H9 (cell line): ENCODE results near the gene BDP1. TPM values are rescaled to one million over a fixed set of nuclear protein-coding genes. Genes with fewer than 3 reads are reported as not detected.
"Not testable (repeated sequence)": the region's sequence is repeated elsewhere in the genome, so short reads cannot be mapped to it uniquely, and the experiment has no call there.

Experiments used
- DNase-seq: peaks from one replicate; pipeline ENCODE4 v3.0.0-alpha.2; 2017
- H2AFZ ChIP-seq: one replicate; pipeline ENCODE4 v1.6.1; 2013; ENCODE audit warnings: mild to moderate bottlenecking, low read length, control low read depth, moderate library complexity
- H2AK5ac ChIP-seq: 2 replicates; pipeline ENCODE4 v1.6.1; 2013; ENCODE audit warnings: low read length, control low read depth, mixed read lengths; ENCODE audit not compliant: insufficient read length
- H2BK120ac ChIP-seq: one replicate; pipeline ENCODE4 v1.6.1; 2013; ENCODE audit warnings: low read depth, mild to moderate bottlenecking, low read length, control low read depth, inconsistent platforms; ENCODE audit not compliant: poor library complexity, severe bottlenecking
- H2BK12ac ChIP-seq: 2 replicates; pipeline ENCODE4 v1.6.1; 2013; ENCODE audit warnings: low read length, control low read depth, mixed read lengths, low read depth; ENCODE audit not compliant: insufficient read length
- H2BK15ac ChIP-seq: 2 replicates; pipeline ENCODE4 v1.6.1; 2013; ENCODE audit warnings: low read depth, low read length, control low read depth
- H2BK20ac ChIP-seq: one replicate; pipeline ENCODE4 v1.6.1; 2013; ENCODE audit warnings: low read depth, mild to moderate bottlenecking, low read length, control low read depth, inconsistent platforms; ENCODE audit not compliant: poor library complexity, severe bottlenecking
- H2BK5ac ChIP-seq: 2 replicates; pipeline ENCODE4 v1.6.1; 2013; ENCODE audit warnings: low read length, control low read depth, mixed read lengths; ENCODE audit not compliant: insufficient read length
- H3K14ac ChIP-seq: 2 replicates; pipeline ENCODE4 v1.6.1; 2013; ENCODE audit warnings: low read length, control low read depth; ENCODE audit not compliant: insufficient read depth
- H3K18ac ChIP-seq: 2 replicates; pipeline ENCODE4 v1.6.1; 2013; ENCODE audit warnings: low read depth, mild to moderate bottlenecking, mixed read lengths, low read length, control low read depth; ENCODE audit not compliant: insufficient read length
- H3K23ac ChIP-seq: 2 replicates; pipeline ENCODE4 v1.6.1; 2013; ENCODE audit warnings: low read length, control low read depth, mixed read lengths, low read depth; ENCODE audit not compliant: insufficient read length
- H3K23me2 ChIP-seq: 2 replicates; pipeline ENCODE4 v1.6.1; 2013; ENCODE audit warnings: low read depth, mild to moderate bottlenecking, mixed read lengths, low read length, control low read depth; ENCODE audit not compliant: insufficient read length, poor library complexity, severe bottlenecking
- H3K27ac ChIP-seq: 2 replicates; pipeline ENCODE4 v1.5.1; 2013; ENCODE audit warnings: low read length, control low read depth, mixed read lengths, low read depth; ENCODE audit not compliant: insufficient read length
- H3K27me3 ChIP-seq: 2 replicates; pipeline ENCODE4 v1.6.1; 2013; ENCODE audit warnings: low read length, control low read depth, inconsistent platforms; ENCODE audit not compliant: insufficient read depth
- H3K4ac ChIP-seq: 2 replicates; pipeline ENCODE4 v1.6.1; 2013; ENCODE audit warnings: low read depth, mild to moderate bottlenecking, control low read depth, inconsistent platforms, low read length, moderate library complexity
- H3K4me1 ChIP-seq: 2 replicates; pipeline ENCODE4 v1.6.1; 2013; ENCODE audit warnings: low read length, control low read depth, inconsistent platforms; ENCODE audit not compliant: insufficient read depth
- H3K4me2 ChIP-seq: 2 replicates; pipeline ENCODE4 v1.6.1; 2013; ENCODE audit warnings: low read length, control low read depth, mixed read lengths; ENCODE audit not compliant: insufficient read length, insufficient read depth
- H3K56ac ChIP-seq: 2 replicates; pipeline ENCODE4 v1.6.1; 2013; ENCODE audit warnings: low read depth, mild to moderate bottlenecking, mixed read lengths, low read length, control low read depth; ENCODE audit not compliant: insufficient read length
- H3K79me1 ChIP-seq: 2 replicates; pipeline ENCODE4 v1.6.1; 2013; ENCODE audit warnings: low read depth, mild to moderate bottlenecking, moderate library complexity, low read length, control low read depth, inconsistent platforms; ENCODE audit not compliant: insufficient read depth, poor library complexity, severe bottlenecking
- H3K79me2 ChIP-seq: 2 replicates; pipeline ENCODE4 v1.6.1; 2013; ENCODE audit warnings: low read length, control low read depth, inconsistent platforms; ENCODE audit not compliant: insufficient read depth
- H3K9ac ChIP-seq: 2 replicates; pipeline ENCODE4 v1.6.1; 2013; ENCODE audit warnings: low read length, control low read depth, mixed read lengths; ENCODE audit not compliant: insufficient read length; ENCODE audit errors: extremely low read depth
- H3K9me3 ChIP-seq: one replicate; pipeline ENCODE4 v1.6.1; 2013; ENCODE audit warnings: low read depth, low read length, inconsistent platforms; ENCODE audit not compliant: control insufficient read depth
- H3T11ph ChIP-seq: one replicate; pipeline ENCODE4 v1.6.1; 2013; ENCODE audit warnings: mild to moderate bottlenecking, low read length, control low read depth, inconsistent platforms
- H4K20me1 ChIP-seq: one replicate; pipeline ENCODE4 v1.6.1; 2013; ENCODE audit not compliant: control insufficient read depth, insufficient read length, insufficient read depth
- H4K5ac ChIP-seq: 2 replicates; pipeline ENCODE4 v1.6.1; 2013; ENCODE audit warnings: low read depth, mild to moderate bottlenecking, mixed read lengths, low read length, control low read depth; ENCODE audit not compliant: insufficient read length
- H4K8ac ChIP-seq: replicated peaks from 2 replicates; pipeline ENCODE4 v1.6.1; 2013; ENCODE audit warnings: low read length, control low read depth, mixed read lengths, low read depth; ENCODE audit not compliant: insufficient read length
- H4K91ac ChIP-seq: 2 replicates; pipeline ENCODE4 v1.6.1; 2013; ENCODE audit warnings: low read depth, mild to moderate bottlenecking, moderate library complexity, mixed read lengths, low read length, control low read depth; ENCODE audit not compliant: insufficient read length
- H3K27ac Mint-ChIP-seq, 3 experiments: 2 replicates in 2 of 3; 3 replicates in 1 of 3; pipeline ENCODE4 v1.8.0; 2020 to 2021; ENCODE audit warnings: mixed read lengths in 3 of 3, mild to moderate bottlenecking in 1 of 3, moderate library complexity in 1 of 3
- H3K27me3 Mint-ChIP-seq: 2 replicates; pipeline ENCODE4 v1.8.0; 2021; ENCODE audit warnings: low read depth, mild to moderate bottlenecking, moderate library complexity, mixed read lengths
- H3K36me3 Mint-ChIP-seq, 3 experiments: 2 replicates in 2 of 3; 3 replicates in 1 of 3; pipeline ENCODE4 v1.8.0; 2020 to 2021; ENCODE audit warnings: low read depth in 3 of 3, mixed read lengths in 3 of 3; ENCODE audit not compliant: insufficient read depth in 1 of 3
- H3K4me1 Mint-ChIP-seq, 2 experiments: 2 replicates each; pipeline ENCODE4 v1.8.0; 2020; ENCODE audit warnings: mixed read lengths in 2 of 2
- H3K4me3 Mint-ChIP-seq, 2 experiments: 2 replicates in 1 of 2; 3 replicates in 1 of 2; pipeline ENCODE4 v1.8.0; 2020 to 2021; ENCODE audit warnings: mild to moderate bottlenecking in 2 of 2, mixed read lengths in 2 of 2, moderate library complexity in 1 of 2
- H3K9me3 Mint-ChIP-seq, 2 experiments: 2 replicates in 1 of 2; 3 replicates in 1 of 2; pipeline ENCODE4 v1.8.0; 2020; ENCODE audit warnings: mild to moderate bottlenecking in 2 of 2, mixed read lengths in 2 of 2, moderate library complexity in 1 of 2
- WGBS: extraction: QIAGEN DNeasy Blood & Tissue Kit; methylation state at CpG from one replicate; pipeline ENCODE4 v1.1.7; 2013; ENCODE audit warnings: missing lambda C conversion rate, low lambda C conversion rate, mixed read lengths; ENCODE audit not compliant: insufficient read length; ENCODE audit errors: extremely low coverage; 5-methylcytosine and 5-hydroxymethylcytosine counted together
- total RNA-seq: library from RNA; stranded (reverse); gene quantifications from 2 replicates; pipeline ENCODE4 v1.2.1, GENCODE V29; 2021

The BDP1 gene
- total RNA-seq, 1 experiment from 2014 or later, result 31.5 TPM

DNA sequence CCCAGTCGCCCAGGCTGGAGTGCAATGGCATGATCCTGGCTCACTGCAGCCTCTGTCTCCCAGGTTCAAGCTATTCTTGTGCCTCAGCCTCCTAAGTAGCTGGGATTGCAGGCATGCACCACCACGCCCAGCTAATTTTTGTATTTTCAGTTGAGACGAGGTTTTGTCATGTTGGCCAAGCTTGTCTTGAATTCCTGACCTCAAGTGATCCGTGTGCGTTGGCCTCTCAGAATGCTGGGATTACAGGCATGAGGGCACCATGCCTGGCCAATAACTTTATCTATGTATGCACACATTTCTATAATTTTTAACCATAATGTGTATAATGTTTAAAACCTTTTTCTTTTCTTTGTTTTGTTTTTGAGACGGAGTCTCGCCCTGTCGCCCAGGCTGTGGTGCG lies 43.3 kb downstream of the BDP1 start:
- H3K18ac ChIP-seq, H2BK12ac ChIP-seq, H3K4me1 Mint-ChIP-seq, H3K9me3 ChIP-seq, H2BK15ac ChIP-seq, H3K23ac ChIP-seq, H3K14ac ChIP-seq, H4K8ac ChIP-seq, H4K20me1 ChIP-seq, H4K5ac ChIP-seq, H4K91ac ChIP-seq, H3K79me2 ChIP-seq, H3K9ac ChIP-seq, H3K4ac ChIP-seq, H3K4me2 ChIP-seq, H3T11ph ChIP-seq, H3K27me3 ChIP-seq, H3K9me3 Mint-ChIP-seq, DNase-seq, H3K27ac ChIP-seq, H3K56ac ChIP-seq, H2AK5ac ChIP-seq, H2AFZ ChIP-seq, H2BK120ac ChIP-seq, H3K4me1 ChIP-seq, H3K4me3 Mint-ChIP-seq, H3K79me1 ChIP-seq, H2BK20ac ChIP-seq, H2BK5ac ChIP-seq, H3K27ac Mint-ChIP-seq, H3K27me3 Mint-ChIP-seq, H3K23me2 ChIP-seq: not testable (repeated sequence)
- H3K36me3 Mint-ChIP-seq, result peaks cover 37 to 79% (median 76%) of the 10 kb centered on the region in 3 experiments
- no CpG with 5 or more reads among the region's 9 CpGs for WGBS
